BLaER1 (cell line): ENCODE measurements around the gene ST8SIA5.

Source experiments
- H3K27ac ChIP-seq: shearing (Covaris generic); formaldehyde crosslinking; 2 replicates; pipeline ENCODE4 v1.8.1; 2022
- H3K27me3 ChIP-seq: shearing (Covaris generic); formaldehyde crosslinking; 2 replicates; pipeline ENCODE4 v1.8.1; 2022
- H3K36me3 ChIP-seq: shearing (Covaris generic); formaldehyde crosslinking; 2 replicates; pipeline ENCODE4 v1.8.1; 2022
- H3K4me1 ChIP-seq: shearing (Covaris generic); formaldehyde crosslinking; 2 replicates; pipeline ENCODE4 v1.8.1; 2022
- H3K4me2 ChIP-seq: shearing (Covaris generic); formaldehyde crosslinking; 2 replicates; pipeline ENCODE4 v1.8.1; 2022
- H3K4me3 ChIP-seq: shearing (Covaris generic); formaldehyde crosslinking; 2 replicates; pipeline ENCODE4 v1.8.1; 2022
- H3K9ac ChIP-seq: shearing (Covaris generic); formaldehyde crosslinking; 2 replicates; pipeline ENCODE4 v1.8.1; 2022
- H3K9me3 ChIP-seq: shearing (Covaris generic); formaldehyde crosslinking; 2 replicates; pipeline ENCODE4 v1.8.1; 2022
- H4K20me1 ChIP-seq: shearing (Covaris generic); formaldehyde crosslinking; 2 replicates; pipeline ENCODE4 v1.8.1; 2022
- Cebpa-rat ChIP-seq: shearing (Covaris generic); IDR thresholded peaks from 2 replicates; pipeline ENCODE4 v1.8.1; 2022

Gene ST8SIA5

DNA sequence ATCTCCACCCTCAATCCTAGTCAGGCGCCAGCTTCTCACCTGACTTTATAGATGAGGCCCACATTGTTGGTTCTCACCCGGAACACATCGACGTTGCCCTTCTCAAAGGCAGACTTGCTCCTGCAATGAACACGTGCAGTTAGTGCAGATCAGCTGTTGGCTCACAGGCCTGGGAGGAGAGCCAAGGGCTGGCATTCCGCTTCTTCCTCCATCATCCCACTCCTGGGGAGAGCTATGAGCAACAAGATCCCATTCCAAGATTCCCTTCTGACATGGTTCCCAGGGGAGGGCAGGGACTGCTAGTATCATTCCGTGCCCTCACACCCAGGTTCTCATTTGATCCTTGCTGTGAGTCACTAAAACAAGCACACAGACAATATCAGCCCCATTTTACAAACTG lies 114.9 kb downstream of the ST8SIA5 start:
- Histone ChIP-seq H4K20me1 (no peaks in the 10 kb centered on the region), H3K36me3 (no peaks in the 10 kb centered on the region), H3K4me3 (no peak overlapping the region), H3K27ac (no peak overlapping the region), H3K4me1 (no peaks in the 10 kb centered on the region), H3K4me2 (no peak overlapping the region), H3K27me3 (no peaks in the 10 kb centered on the region), H3K9ac (no peak overlapping the region), H3K9me3 (no peaks in the 10 kb centered on the region)
- TF ChIP-seq Cebpa-rat, result no peak

DNA sequence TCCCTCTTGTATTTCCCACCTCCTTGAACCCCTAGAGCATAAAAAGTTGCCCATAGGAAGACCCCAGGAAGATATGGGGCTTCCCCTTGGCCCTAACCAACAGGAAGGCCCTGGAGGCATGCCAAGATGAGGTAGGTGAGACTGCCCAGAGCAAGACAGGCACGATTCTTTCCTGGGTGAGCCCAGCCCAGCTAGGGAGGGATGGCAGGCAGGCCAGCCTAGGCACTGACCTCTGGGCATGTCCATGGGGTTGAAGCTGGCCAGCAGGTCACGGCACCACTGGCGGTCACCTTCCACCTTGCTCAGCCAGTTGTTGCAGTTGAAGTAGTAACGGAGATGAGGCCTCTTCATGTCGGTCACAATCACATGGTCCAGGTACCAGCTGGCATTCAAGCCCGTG lies 117.5 kb downstream of the ST8SIA5 start:
- no peak overlapping the region for H3K4me3 ChIP-seq
- no peaks in the 10 kb centered on the region for H3K27me3 ChIP-seq
- no peaks in the 10 kb centered on the region for H3K9me3 ChIP-seq
- no peak for TF ChIP-seq Cebpa-rat
- H3K4me1 ChIP-seq, result no peaks in the 10 kb centered on the region
- H4K20me1 ChIP-seq, result no peaks in the 10 kb centered on the region
- no peak overlapping the region for H3K9ac ChIP-seq
- no peaks in the 10 kb centered on the region for H3K36me3 ChIP-seq
- no peak overlapping the region for H3K4me2 ChIP-seq
- H3K27ac ChIP-seq, result no peak overlapping the region

DNA sequence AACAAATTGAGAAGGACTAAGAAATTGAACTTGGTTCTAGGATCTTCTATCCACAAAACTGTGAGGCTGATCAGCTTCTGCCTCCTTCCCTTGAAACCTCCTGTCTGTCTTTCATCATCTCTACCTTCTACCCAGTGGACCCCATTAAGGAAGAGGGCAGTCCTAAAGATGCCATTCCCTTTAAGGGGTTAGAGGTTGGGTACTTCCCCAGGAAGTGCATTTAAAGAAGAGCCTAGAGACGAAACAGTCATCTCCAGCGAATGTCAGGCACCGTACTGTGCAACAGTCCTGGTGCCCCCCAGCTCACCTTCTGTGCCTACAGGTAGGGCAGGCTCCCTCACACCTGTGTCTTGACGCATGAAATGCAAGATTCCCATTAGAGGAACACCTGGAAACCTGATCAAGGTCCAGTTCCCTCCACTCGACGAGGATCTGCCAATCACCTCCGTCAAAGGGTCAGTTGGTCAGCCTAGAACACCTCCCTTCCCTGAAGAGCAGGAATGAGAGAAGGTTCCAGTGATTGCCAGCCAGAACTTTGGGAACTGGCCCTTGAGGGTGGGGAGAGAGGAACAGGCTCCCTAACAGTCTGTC lies 120.7 kb downstream of the ST8SIA5 start:
- Histone ChIP-seq H3K4me3 (no peak overlapping the region), H3K36me3 (no peaks in the 10 kb centered on the region), H3K27ac (no peak overlapping the region), H4K20me1 (no peaks in the 10 kb centered on the region), H3K9ac (no peak overlapping the region), H3K4me1 (no peaks in the 10 kb centered on the region), H3K27me3 (no peaks in the 10 kb centered on the region), H3K4me2 (no peak overlapping the region), H3K9me3 (no peaks in the 10 kb centered on the region)
- no peak for TF ChIP-seq Cebpa-rat

DNA sequence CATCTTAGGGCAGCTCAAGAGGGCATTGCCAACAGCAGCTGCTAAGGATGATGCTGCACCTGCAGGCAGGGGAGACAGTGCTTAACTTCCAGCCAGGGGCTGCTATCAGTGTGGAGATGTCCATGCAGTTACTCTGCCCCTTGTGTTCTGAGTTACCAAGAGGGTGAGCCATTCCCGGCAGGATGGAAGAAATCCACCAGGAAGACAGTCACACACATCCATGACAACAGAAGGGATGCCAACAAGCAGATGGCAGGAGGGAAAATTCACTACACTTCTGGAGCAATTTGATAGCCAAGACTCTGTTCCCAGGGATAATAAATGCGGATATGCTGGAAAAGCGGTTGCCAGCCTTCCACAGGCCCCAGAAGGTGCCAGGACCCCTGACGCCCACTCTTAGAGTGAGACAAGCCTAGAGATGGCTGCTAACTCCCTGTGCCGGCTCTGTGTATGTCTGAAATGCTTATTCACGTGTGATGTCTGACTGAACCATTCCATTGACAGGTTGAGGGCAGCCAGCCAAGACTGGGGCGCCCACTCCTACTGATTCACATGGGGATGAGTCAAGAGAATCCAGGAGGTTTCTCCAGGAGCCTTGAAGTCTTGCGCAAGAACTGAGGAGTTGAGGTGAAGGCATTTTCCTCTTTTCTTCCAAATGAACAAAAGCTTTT lies 124.3 kb downstream of the ST8SIA5 start:
- peak; percentile 87 for TF ChIP-seq Cebpa-rat
- no peaks in the 10 kb centered on the region for H3K9me3 ChIP-seq
- no peaks in the 10 kb centered on the region for H3K4me1 ChIP-seq
- H3K9ac ChIP-seq, result no peak overlapping the region
- H3K4me2 ChIP-seq, result no peak overlapping the region
- H3K4me3 ChIP-seq, result no peak overlapping the region
- no peak overlapping the region for H3K27ac ChIP-seq
- no peaks in the 10 kb centered on the region for H4K20me1 ChIP-seq
- H3K27me3 ChIP-seq, result no peaks in the 10 kb centered on the region
- H3K36me3 ChIP-seq, result no peaks in the 10 kb centered on the region

DNA sequence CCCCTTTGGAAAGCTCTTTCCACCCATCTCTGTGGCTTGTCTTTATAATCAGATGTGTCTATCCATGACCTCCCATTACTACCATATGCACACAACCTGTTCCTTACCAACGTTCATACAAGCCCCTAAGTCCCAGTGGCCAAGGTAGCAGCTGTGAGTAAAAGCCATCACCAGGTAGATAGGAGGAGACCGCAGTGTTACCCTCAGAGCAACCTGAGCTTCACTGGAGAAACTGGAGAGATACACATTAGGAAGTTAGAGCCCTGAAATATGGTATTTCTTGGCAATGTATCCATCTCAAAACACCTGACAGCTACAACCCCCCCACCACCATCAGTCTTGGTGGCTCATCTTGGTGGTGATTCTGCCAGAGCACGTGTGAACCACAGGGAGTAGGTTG lies 125.9 kb downstream of the ST8SIA5 start:
- H3K27ac ChIP-seq, result no peak overlapping the region
- no peaks in the 10 kb centered on the region for H3K27me3 ChIP-seq
- H4K20me1 ChIP-seq, result no peaks in the 10 kb centered on the region
- no peak overlapping the region for H3K9ac ChIP-seq
- no peaks in the 10 kb centered on the region for H3K36me3 ChIP-seq
- no peak overlapping the region for H3K4me3 ChIP-seq
- no peak overlapping the region for H3K4me2 ChIP-seq
- no peak for TF ChIP-seq Cebpa-rat
- H3K4me1 ChIP-seq, result no peaks in the 10 kb centered on the region
- no peaks in the 10 kb centered on the region for H3K9me3 ChIP-seq

DNA sequence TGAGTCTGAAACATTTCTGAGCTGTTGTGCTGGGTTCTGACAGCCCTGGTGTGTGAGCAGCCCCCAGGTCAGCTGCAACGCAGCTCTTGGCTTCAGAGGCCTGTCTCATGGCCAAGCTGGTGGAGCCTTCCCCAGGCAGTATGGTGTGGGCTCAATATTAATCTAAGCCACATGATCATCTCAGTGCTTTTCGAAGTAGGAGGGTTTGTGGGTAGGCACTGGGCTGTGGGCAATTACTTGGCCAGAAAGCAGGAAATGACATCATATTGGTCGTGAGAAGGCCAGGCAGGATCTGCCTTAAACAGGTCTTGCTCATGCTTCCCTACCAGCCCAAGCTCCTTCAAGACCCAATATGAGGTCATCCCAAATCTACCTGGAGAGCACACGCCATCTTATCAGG lies 126.7 kb downstream of the ST8SIA5 start:
- Histone ChIP-seq H3K36me3 (no peaks in the 10 kb centered on the region), H3K27ac (no peak overlapping the region), H3K4me3 (no peak overlapping the region), H3K27me3 (no peaks in the 10 kb centered on the region), H3K4me2 (no peak overlapping the region), H3K4me1 (no peaks in the 10 kb centered on the region), H3K9ac (no peak overlapping the region), H4K20me1 (no peaks in the 10 kb centered on the region), H3K9me3 (no peaks in the 10 kb centered on the region)
- TF ChIP-seq Cebpa-rat, result no peak

DNA sequence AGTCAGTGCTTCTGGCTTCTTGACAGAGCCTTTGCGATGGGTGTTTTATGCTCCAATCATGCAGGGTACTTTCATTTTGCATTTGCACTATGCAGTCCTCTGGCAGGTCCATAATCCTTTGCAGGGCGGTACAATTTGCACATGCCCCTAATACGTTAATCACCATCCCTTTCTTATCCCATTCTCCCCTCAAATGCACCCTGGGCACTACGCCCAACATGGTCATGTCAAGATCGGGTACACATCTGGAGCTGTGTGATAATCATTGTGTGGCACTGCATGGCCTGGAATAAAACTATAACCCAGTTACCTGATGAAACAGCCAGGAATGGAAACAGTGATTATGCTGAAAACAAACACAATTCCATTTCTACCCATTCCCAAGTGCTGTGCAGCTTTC lies 127.5 kb downstream of the ST8SIA5 start:
- H3K27ac ChIP-seq, result no peak overlapping the region
- no peaks in the 10 kb centered on the region for H3K27me3 ChIP-seq
- H3K4me1 ChIP-seq, result peaks cover 2% of the 10 kb centered on the region
- no peaks in the 10 kb centered on the region for H3K36me3 ChIP-seq
- H3K9me3 ChIP-seq, result no peaks in the 10 kb centered on the region
- H3K4me3 ChIP-seq, result no peak overlapping the region
- TF ChIP-seq Cebpa-rat, result no peak
- no peak overlapping the region for H3K4me2 ChIP-seq
- H4K20me1 ChIP-seq, result no peaks in the 10 kb centered on the region
- H3K9ac ChIP-seq, result no peak overlapping the region

DNA sequence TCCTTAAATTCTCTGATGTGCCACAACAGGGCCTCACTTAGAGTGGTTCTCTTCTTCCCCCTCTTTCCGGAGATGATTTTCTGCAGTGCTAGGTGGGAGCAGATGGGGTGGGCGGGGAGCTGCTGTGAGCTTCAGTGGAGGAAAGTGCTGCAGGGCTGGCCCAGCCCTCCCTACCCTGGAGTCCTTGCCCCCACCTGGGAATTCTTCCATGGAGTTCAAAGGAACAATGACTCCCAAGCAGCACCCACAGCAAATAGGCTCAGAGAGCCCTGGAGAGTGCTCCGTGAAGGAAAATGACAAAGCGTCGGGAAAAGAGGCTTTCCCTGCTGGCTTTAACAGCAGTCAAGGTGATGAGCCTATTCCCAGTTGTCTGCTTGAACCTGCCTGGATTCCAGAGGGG lies 128.6 kb downstream of the ST8SIA5 start:
- peaks cover 13% of the 10 kb centered on the region for H3K4me1 ChIP-seq
- H3K9me3 ChIP-seq, result no peaks in the 10 kb centered on the region
- no peak overlapping the region for H3K4me3 ChIP-seq
- no peaks in the 10 kb centered on the region for H3K27me3 ChIP-seq
- no peaks in the 10 kb centered on the region for H4K20me1 ChIP-seq
- H3K9ac ChIP-seq, result no peak overlapping the region
- no peak for TF ChIP-seq Cebpa-rat
- H3K4me2 ChIP-seq, result no peak overlapping the region
- H3K36me3 ChIP-seq, result no peaks in the 10 kb centered on the region
- no peak overlapping the region for H3K27ac ChIP-seq

DNA sequence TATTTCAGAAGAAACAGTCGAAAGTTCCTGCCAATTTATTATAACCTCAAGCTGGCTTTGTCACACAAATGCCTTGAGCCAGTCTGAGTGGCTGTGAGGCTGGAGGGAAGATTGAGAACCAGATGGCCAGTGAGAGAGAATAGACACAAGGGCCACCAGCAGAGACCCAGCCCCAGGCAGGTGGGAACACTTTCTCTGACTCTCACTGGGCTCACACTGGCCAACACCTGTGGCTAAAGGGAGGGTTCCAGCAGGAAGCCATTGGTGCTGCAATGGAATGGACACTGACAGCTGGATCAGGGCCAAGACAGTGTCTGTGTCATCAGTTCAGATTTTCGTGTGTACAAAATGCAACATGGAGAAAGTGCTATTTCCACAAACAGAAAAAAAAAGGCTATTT lies 129.7 kb downstream of the ST8SIA5 start:
- Histone ChIP-seq H4K20me1 (no peaks in the 10 kb centered on the region), H3K27ac (no peak overlapping the region), H3K4me1 (peaks cover 22% of the 10 kb centered on the region), H3K36me3 (no peaks in the 10 kb centered on the region), H3K4me2 (no peak overlapping the region), H3K27me3 (no peaks in the 10 kb centered on the region), H3K9ac (no peak overlapping the region), H3K4me3 (no peak overlapping the region), H3K9me3 (no peaks in the 10 kb centered on the region)
- TF ChIP-seq Cebpa-rat, result no peak

DNA sequence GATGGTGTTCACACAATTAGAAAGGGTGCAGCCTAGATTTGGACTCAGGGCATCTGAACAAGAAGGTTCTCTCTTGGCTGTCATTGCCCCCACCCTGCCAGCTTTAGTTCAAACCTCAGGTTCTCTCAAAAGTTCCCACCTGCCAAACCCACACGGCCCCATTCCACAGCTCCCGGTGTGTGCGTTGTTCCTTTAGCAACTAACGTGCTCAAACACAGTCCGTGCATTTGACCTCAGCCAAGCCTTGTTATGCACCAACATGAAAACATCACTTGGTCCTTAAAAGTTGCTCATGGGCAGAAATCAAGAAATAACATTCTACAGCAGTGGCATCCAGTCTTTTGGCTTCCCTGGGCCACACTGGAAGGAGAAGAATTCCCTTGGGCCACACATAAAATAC lies 131.8 kb downstream of the ST8SIA5 start:
- TF ChIP-seq Cebpa-rat, result no peak
- Histone ChIP-seq H3K27me3 (no peaks in the 10 kb centered on the region), H3K36me3 (no peaks in the 10 kb centered on the region), H3K9me3 (no peaks in the 10 kb centered on the region), H3K4me2 (no peak overlapping the region), H3K27ac (no peak overlapping the region), H3K4me1 (peaks cover 22% of the 10 kb centered on the region), H4K20me1 (no peaks in the 10 kb centered on the region), H3K4me3 (no peak overlapping the region), H3K9ac (no peak overlapping the region)

DNA sequence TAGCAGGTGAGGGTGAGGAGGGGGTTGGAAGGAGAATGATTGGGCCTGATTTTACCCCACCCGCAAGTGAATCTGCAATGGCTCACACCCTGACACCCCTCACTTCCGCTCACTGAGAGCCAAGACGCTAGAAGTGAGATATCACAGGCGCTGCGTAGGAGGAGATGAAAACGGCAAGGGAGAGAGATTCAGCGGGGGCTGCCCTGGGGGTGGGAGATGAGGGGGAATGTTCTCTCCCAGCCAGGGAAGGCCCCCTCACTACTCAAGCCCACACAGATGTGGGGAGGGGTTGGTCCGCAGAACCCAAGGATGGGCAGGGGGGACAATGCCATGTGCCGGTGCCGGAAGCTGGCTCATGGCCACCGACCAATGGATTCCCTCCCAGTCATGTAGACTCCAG lies 132.7 kb downstream of the ST8SIA5 start:
- TF ChIP-seq Cebpa-rat, result no peak
- no peak overlapping the region for H3K4me3 ChIP-seq
- H3K4me1 ChIP-seq, result peaks cover 22% of the 10 kb centered on the region
- no peaks in the 10 kb centered on the region for H3K36me3 ChIP-seq
- H3K9me3 ChIP-seq, result no peaks in the 10 kb centered on the region
- H3K9ac ChIP-seq, result peak overlapping the region; percentile 34; the same call in 1 of the 2 replicates
- H3K27me3 ChIP-seq, result no peaks in the 10 kb centered on the region
- no peaks in the 10 kb centered on the region for H4K20me1 ChIP-seq
- H3K4me2 ChIP-seq, result peak overlapping the region; percentile 69
- peak overlapping the region; percentile 62 for H3K27ac ChIP-seq
